Adrenal gland (tissue), 5 donors: Measurements from ENCODE around the gene UBAP2L.

Experiments used
- CTCF ChIP-seq, 6 experiments: fragments of 450-650 bp in 4 of 6; fragments of 200-600 bp in 2 of 6; sonication (generic) in 1 of 6; IDR thresholded peaks; 1 replicate in 5 of 6; 2 replicates in 1 of 6; pipeline versions ENCODE4 v1.5.1 to v1.8.0; 2016 to 2021; ENCODE audit warnings: antibody characterized with exemption in 6 of 6, mild to moderate bottlenecking in 2 of 6, moderate library complexity in 1 of 6
- POLR2A ChIP-seq, 2 donors: fragments of 450-650 bp; IDR thresholded peaks; one replicate each; pipeline ENCODE4 v1.6.1; 2017; ENCODE audit warnings: antibody characterized with exemption in 2 of 2, mild to moderate bottlenecking in 2 of 2, moderate library complexity in 1 of 2
- donor health status: DM: no; HTN: no; CAD: no.

GRCh38 chr1:154199563-154199879 is 21.2 kb upstream of the UBAP2L start:
- TF ChIP-seq POLR2A (IDR thresholded peaks at IDR 0.05), result no peak
- no peak for TF ChIP-seq CTCF (IDR thresholded peaks at IDR 0.05)
